ENCODE data around the gene STAG2.

Gene STAG2

GRCh38 chrX:123962006-123962467 is 531 bp downstream of the STAG2 start:
- H3K36me3 ChIP-seq (replicated peaks; ENCODE audit: insufficient read depth, low read length): no peaks in the 10 kb centered on the region
- no peak for DNase-seq
- H3K27me3 ChIP-seq (replicated peaks; ENCODE audit: insufficient read depth, low read length): no peaks in the 10 kb centered on the region
- peak overlapping the region; percentile 85 for H3K4me3 ChIP-seq (ENCODE audit: low read length)
- peaks cover 21% of the 10 kb centered on the region for H3F3A ChIP-seq (ENCODE audit: insufficient read depth, low read length)
- H3K9ac ChIP-seq (ENCODE audit: low read length): peak overlapping the region; percentile 99
- peak overlapping the region; percentile 53; the same call in 1 of the 2 replicates for H3K4me2 ChIP-seq (ENCODE audit: low read depth, low read length)
- peak overlapping the region; percentile 95 for H3K27ac ChIP-seq (ENCODE audit: low read length)
- no peaks in the 10 kb centered on the region for H3K4me1 ChIP-seq (ENCODE audit: low read length)
- TF ChIP-seq, protein P1, sequence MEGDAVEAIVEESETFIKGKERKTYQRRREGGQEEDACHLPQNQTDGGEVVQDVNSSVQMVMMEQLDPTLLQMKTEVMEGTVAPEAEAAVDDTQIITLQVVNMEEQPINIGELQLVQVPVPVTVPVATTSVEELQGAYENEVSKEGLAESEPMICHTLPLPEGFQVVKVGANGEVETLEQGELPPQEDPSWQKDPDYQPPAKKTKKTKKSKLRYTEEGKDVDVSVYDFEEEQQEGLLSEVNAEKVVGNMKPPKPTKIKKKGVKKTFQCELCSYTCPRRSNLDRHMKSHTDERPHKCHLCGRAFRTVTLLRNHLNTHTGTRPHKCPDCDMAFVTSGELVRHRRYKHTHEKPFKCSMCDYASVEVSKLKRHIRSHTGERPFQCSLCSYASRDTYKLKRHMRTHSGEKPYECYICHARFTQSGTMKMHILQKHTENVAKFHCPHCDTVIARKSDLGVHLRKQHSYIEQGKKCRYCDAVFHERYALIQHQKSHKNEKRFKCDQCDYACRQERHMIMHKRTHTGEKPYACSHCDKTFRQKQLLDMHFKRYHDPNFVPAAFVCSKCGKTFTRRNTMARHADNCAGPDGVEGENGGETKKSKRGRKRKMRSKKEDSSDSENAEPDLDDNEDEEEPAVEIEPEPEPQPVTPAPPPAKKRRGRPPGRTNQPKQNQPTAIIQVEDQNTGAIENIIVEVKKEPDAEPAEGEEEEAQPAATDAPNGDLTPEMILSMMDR (IDR thresholded peaks at IDR 0.05; ENCODE audit: low read length): no peak
- TF ChIP-seq EZH2 (optimal IDR thresholded peaks at IDR 0.05; ENCODE audit: low read depth, low read length): no peak
- TF ChIP-seq EZH2phosphoT487 (IDR thresholded peaks at IDR 0.05; ENCODE audit: low read length): no peak
- H4K20me1 ChIP-seq (ENCODE audit: insufficient read depth, low read length): peaks cover 9% of the 10 kb centered on the region; the same call in 1 of the 2 replicates
- H3K79me2 ChIP-seq (ENCODE audit: low read length): peaks cover 59% of the 10 kb centered on the region
- no peaks in the 10 kb centered on the region for H3K9me2 ChIP-seq (replicated peaks; ENCODE audit: insufficient read depth, low read length)
- no peaks in the 10 kb centered on the region for H3K9me3 ChIP-seq (replicated peaks; ENCODE audit: insufficient read depth, low read length)
- no peak overlapping the region for H2AFZ ChIP-seq (ENCODE audit: low read length)

GRCh38 chrX:123962794-123963373 is 1.4 kb downstream of the STAG2 start:
- Histone ChIP-seq H3K4me3 (ENCODE audit: low read length) (peak overlapping the region; percentile 85), H4K20me1 (ENCODE audit: insufficient read depth, low read length) (peaks cover 9% of the 10 kb centered on the region; the same call in 1 of the 2 replicates), H3K27me3 (replicated peaks; ENCODE audit: insufficient read depth, low read length) (no peaks in the 10 kb centered on the region), H3K79me2 (ENCODE audit: low read length) (peaks cover 67% of the 10 kb centered on the region), H3K9ac (ENCODE audit: low read length) (peak overlapping the region; percentile 99), H3K9me3 (replicated peaks; ENCODE audit: insufficient read depth, low read length) (no peaks in the 10 kb centered on the region), H3K9me2 (replicated peaks; ENCODE audit: insufficient read depth, low read length) (no peaks in the 10 kb centered on the region), H3K36me3 (replicated peaks; ENCODE audit: insufficient read depth, low read length) (no peaks in the 10 kb centered on the region), H3K27ac (ENCODE audit: low read length) (peak overlapping the region; percentile 95), H3K4me1 (ENCODE audit: low read length) (no peaks in the 10 kb centered on the region), H3K4me2 (ENCODE audit: low read depth, low read length) (peak overlapping the region; percentile 53), H3F3A (ENCODE audit: insufficient read depth, low read length) (peaks cover 21% of the 10 kb centered on the region), H2AFZ (ENCODE audit: low read length) (no peak overlapping the region)
- no peak for TF ChIP-seq EZH2phosphoT487 (IDR thresholded peaks at IDR 0.05; ENCODE audit: low read length)
- TF ChIP-seq, protein P1 (IDR thresholded peaks at IDR 0.05; ENCODE audit: low read length): no peak
- TF ChIP-seq EZH2 (optimal IDR thresholded peaks at IDR 0.05; ENCODE audit: low read depth, low read length): no peak
- DNase-seq: peak; percentile 91

GRCh38 chrX:123964156-123964834 is 2.8 kb downstream of the STAG2 start:
- H3K9ac ChIP-seq (ENCODE audit: low read length): peak overlapping the region; percentile 54; the same call in 1 of the 2 replicates
- H3K9me3 ChIP-seq (replicated peaks; ENCODE audit: insufficient read depth, low read length): no peaks in the 10 kb centered on the region
- H3K79me2 ChIP-seq (ENCODE audit: low read length): peaks cover 81% of the 10 kb centered on the region
- no peak for DNase-seq
- H3F3A ChIP-seq (ENCODE audit: insufficient read depth, low read length): peaks cover 21% of the 10 kb centered on the region
- H4K20me1 ChIP-seq (ENCODE audit: insufficient read depth, low read length): peaks cover 19% of the 10 kb centered on the region
- H3K4me2 ChIP-seq (ENCODE audit: low read depth, low read length): peak overlapping the region; percentile 33
- H3K4me3 ChIP-seq (ENCODE audit: low read length): peak overlapping the region; percentile 49; the same call in 1 of the 2 replicates
- H2AFZ ChIP-seq (ENCODE audit: low read length): no peak overlapping the region
- H3K27me3 ChIP-seq (replicated peaks; ENCODE audit: insufficient read depth, low read length): no peaks in the 10 kb centered on the region
- H3K36me3 ChIP-seq (replicated peaks; ENCODE audit: insufficient read depth, low read length): no peaks in the 10 kb centered on the region
- no peaks in the 10 kb centered on the region for H3K4me1 ChIP-seq (ENCODE audit: low read length)
- H3K27ac ChIP-seq (ENCODE audit: low read length): no peak overlapping the region; the same call in 1 of the 2 replicates
- H3K9me2 ChIP-seq (replicated peaks; ENCODE audit: insufficient read depth, low read length): no peaks in the 10 kb centered on the region
- TF ChIP-seq EZH2 (optimal IDR thresholded peaks at IDR 0.05; ENCODE audit: low read depth, low read length) (no peak), EZH2phosphoT487 (IDR thresholded peaks at IDR 0.05; ENCODE audit: low read length) (no peak)
- TF ChIP-seq, protein P1 (IDR thresholded peaks at IDR 0.05; ENCODE audit: low read length): no peak
